Sigmoid colon (tissue), 7 donors: ENCODE results near the gene DNPEP. TPM values are rescaled to one million over a fixed set of nuclear protein-coding genes. Genes with fewer than 3 reads are reported as not detected.

Experiments used
- DNase-seq: peaks from one replicate; pipeline ENCODE4 v3.0.0-alpha.2; 2019
- H3K27ac ChIP-seq, 4 donors: fragments of 200-600 bp; sonication (generic); one replicate each; pipeline ENCODE4 v1.5.1; 2016 to 2019; ENCODE audit warnings: mild to moderate bottlenecking in 1 of 4
- H3K27me3 ChIP-seq, 3 donors: fragments of 200-600 bp; sonication (generic); one replicate each; pipeline ENCODE4 v1.5.1; 2019; ENCODE audit warnings: mild to moderate bottlenecking in 1 of 3
- H3K36me3 ChIP-seq, 4 donors: fragments of 200-600 bp; sonication (generic); one replicate each; pipeline ENCODE4 v1.5.1; 2016 to 2019
- H3K4me1 ChIP-seq, 4 donors: fragments of 200-600 bp; sonication (generic); one replicate each; pipeline ENCODE4 v1.5.1; 2017 to 2019
- H3K4me3 ChIP-seq, 4 donors: fragments of 200-600 bp; sonication (generic); one replicate each; pipeline ENCODE4 v1.5.1; 2017 to 2019; ENCODE audit warnings: mild to moderate bottlenecking in 2 of 4, moderate library complexity in 1 of 4
- H3K9me3 ChIP-seq, 4 donors: fragments of 200-600 bp in 3 of 4; sonication (generic) in 3 of 4; one replicate each; pipeline versions ENCODE4 v1.5.1 to v1.6.1; 2013 to 2019
- CTCF ChIP-seq, 4 experiments: fragments of 450-650 bp in 3 of 4; fragments of 200-600 bp in 1 of 4; IDR thresholded peaks; one replicate each; pipeline ENCODE4 v1.5.1; 2016 to 2019; ENCODE audit warnings: antibody characterized with exemption in 4 of 4, mild to moderate bottlenecking in 3 of 4, moderate library complexity in 2 of 4
- EP300 ChIP-seq, 4 donors: sonication (generic); formaldehyde crosslinking; IDR thresholded peaks; one replicate each; pipeline ENCODE4 v1.6.1; 2017; ENCODE audit warnings: antibody characterized with exemption in 4 of 4
- POLR2A ChIP-seq, 2 donors: fragments of 450-650 bp; IDR thresholded peaks; one replicate each; pipeline ENCODE4 v1.6.1; 2016; ENCODE audit warnings: antibody characterized with exemption in 2 of 2, mild to moderate bottlenecking in 2 of 2, moderate library complexity in 2 of 2
- POLR2AphosphoS5 ChIP-seq, 4 donors: sonication (generic); formaldehyde crosslinking; IDR thresholded peaks; one replicate each; pipeline ENCODE4 v1.6.1; 2017; ENCODE audit warnings: antibody characterized with exemption in 4 of 4
- WGBS, 2 donors: extraction: QIAGEN DNeasy Blood & Tissue Kit; methylation state at CpG; one replicate each; pipeline ENCODE4 v1.1.7; 2013; 5-methylcytosine and 5-hydroxymethylcytosine counted together
- intact Hi-C: fragments of 100-400 bp; cut with DNase I; formaldehyde crosslinking; loops from one replicate; pipeline ENCODE4 v1.15.1; 2023
- polyA plus RNA-seq, 3 donors: library from polyadenylated mRNA; stranded (reverse); fragments of 200-250 nt; gene quantifications; one replicate each; pipeline ENCODE4 v1.2.3, GENCODE V29; 2013
- total RNA-seq, 4 donors: library from RNA; depleted of rRNA; stranded (reverse); fragments of >200 nt; gene quantifications; one replicate each; pipeline ENCODE4 v1.1.0, GENCODE V29; 2016
- donor health status: healthy with polysubstance abuse.
- donor health status: Bipolar disorder and iron deficiency.
- donor health status: healthy.

DNPEP gene
- total and polyA plus RNA-seq, 7 donors: 43.2 to 137 (median 62.8) TPM

- Histone ChIP-seq H3K9me3 (peaks cover 0 to 2% (median 0%) of the 10 kb centered on the region in 4 donors), H3K36me3 (peaks cover 22 to 35% (median 27%) of the 10 kb centered on the region in 4 donors), H3K27ac (peak overlapping the region; percentile 94 to 99 (median 98)), H3K4me1 (peaks cover 0 to 44% (median 36%) of the 10 kb centered on the region in 4 donors), H3K27me3 (peaks cover 0 to 11% (median 0%) of the 10 kb centered on the region in 3 donors), H3K4me3 (peak overlapping the region in 1 of 4 donors; percentile 76)
- intact Hi-C loops: no loop called here
- no peak for TF ChIP-seq POLR2AphosphoS5 (IDR thresholded peaks at IDR 0.05)
- no peak for TF ChIP-seq CTCF (IDR thresholded peaks at IDR 0.05)
- no peak for TF ChIP-seq POLR2A (IDR thresholded peaks at IDR 0.05)
- TF ChIP-seq EP300 (IDR thresholded peaks at IDR 0.05): no peak
- WGBS, 2 donors: 81 to 89% methylated on average over 4 of the region's 4 CpGs
- DNase-seq: no peak
These were observed 29.2 kb upstream of the DNPEP start for GRCh38 chr2:219416938-219417337.

GRCh38 chr2:219416235-219416602 lies 28.5 kb upstream of the DNPEP start:
- TF ChIP-seq POLR2AphosphoS5 (IDR thresholded peaks at IDR 0.05): no peak
- TF ChIP-seq CTCF (IDR thresholded peaks at IDR 0.05): no peak
- no peak for TF ChIP-seq EP300 (IDR thresholded peaks at IDR 0.05)
- TF ChIP-seq POLR2A (IDR thresholded peaks at IDR 0.05): no peak
- Histone ChIP-seq H3K9me3 (peaks cover 0 to 2% (median 0%) of the 10 kb centered on the region in 4 donors), H3K27ac (peak overlapping the region; percentile 94 to 99 (median 98)), H3K4me1 (peaks cover 0 to 44% (median 36%) of the 10 kb centered on the region in 4 donors), H3K27me3 (peaks cover 0 to 11% (median 0%) of the 10 kb centered on the region in 3 donors), H3K4me3 (no peak overlapping the region), H3K36me3 (peaks cover 15 to 28% (median 20%) of the 10 kb centered on the region in 4 donors)
- intact Hi-C loops: no loop called here
- 54 to 57% methylated on average over 3 of the region's 3 CpGs for WGBS, 2 donors
- no peak for DNase-seq

GRCh38 chr2:219415580-219416234 lies 28.0 kb upstream of the DNPEP start:
- Histone ChIP-seq H3K27me3 (peaks cover 0 to 11% (median 0%) of the 10 kb centered on the region in 3 donors), H3K4me1 (peaks cover 0 to 44% (median 36%) of the 10 kb centered on the region in 4 donors), H3K27ac (peak overlapping the region; percentile 94 to 99 (median 98)), H3K36me3 (peaks cover 9 to 23% (median 15%) of the 10 kb centered on the region in 4 donors), H3K4me3 (peak overlapping the region in 1 of 4 donors; percentile 2), H3K9me3 (peaks cover 0 to 2% (median 0%) of the 10 kb centered on the region in 4 donors)
- 59 to 68% methylated on average over 5 of the region's 5 CpGs for WGBS, 2 donors
- intact Hi-C loops: no loop called here
- DNase-seq: peak; percentile 81
- TF ChIP-seq CTCF (IDR thresholded peaks at IDR 0.05) (no peak), POLR2A (IDR thresholded peaks at IDR 0.05) (peak in 1 of 2 donors; percentile 18), EP300 (IDR thresholded peaks at IDR 0.05) (peak in 2 of 4 donors; percentile 6 to 54), POLR2AphosphoS5 (IDR thresholded peaks at IDR 0.05) (peak; percentile 21 to 62 (median 61))

- Histone ChIP-seq H3K9me3 (peaks cover 0 to 2% (median 0%) of the 10 kb centered on the region in 4 donors), H3K27ac (peak overlapping the region; percentile 94 to 99 (median 98)), H3K4me3 (peak overlapping the region in 1 of 4 donors; percentile 2), H3K36me3 (peaks cover under 1 to 14% (median 7%) of the 10 kb centered on the region in 4 donors), H3K27me3 (peaks cover 0 to 11% (median 0%) of the 10 kb centered on the region in 3 donors), H3K4me1 (peaks cover 0 to 51% (median 41%) of the 10 kb centered on the region in 4 donors)
- WGBS, 2 donors: 73 to 74% methylated on average over 4 of the region's 4 CpGs
- peak; percentile 47 to 83 (median 67) for TF ChIP-seq POLR2AphosphoS5 (IDR thresholded peaks at IDR 0.05)
- no peak for TF ChIP-seq POLR2A (IDR thresholded peaks at IDR 0.05)
- peak; percentile 15 to 93 (median 46) for TF ChIP-seq EP300 (IDR thresholded peaks at IDR 0.05)
- DNase-seq: no peak
- intact Hi-C loops: no loop called here
These were observed 27.1 kb upstream of the DNPEP start for GRCh38 chr2:219414857-219415256.

GRCh38 chr2:219410390-219410789 lies 22.7 kb upstream of the DNPEP start:
- TF ChIP-seq POLR2AphosphoS5 (IDR thresholded peaks at IDR 0.05) (peak in 2 of 4 donors; percentile 34 to 39), POLR2A (IDR thresholded peaks at IDR 0.05) (no peak), EP300 (IDR thresholded peaks at IDR 0.05) (peak in 2 of 4 donors; percentile 23 to 69), CTCF (IDR thresholded peaks at IDR 0.05) (no peak)
- H3K27me3 ChIP-seq: no peaks in the 10 kb centered on the region
- H3K4me1 ChIP-seq: peaks cover 0 to 65% (median 55%) of the 10 kb centered on the region in 4 donors
- intact Hi-C loops: no loop called here
- 89 to 94% methylated on average over 8 of the region's 8 CpGs for WGBS, 2 donors
- no peak overlapping the region for H3K4me3 ChIP-seq
- H3K36me3 ChIP-seq: no peaks in the 10 kb centered on the region
- no peak for DNase-seq
- peaks cover 0 to 2% (median 0%) of the 10 kb centered on the region in 4 donors for H3K9me3 ChIP-seq
- H3K27ac ChIP-seq: peak overlapping the region; percentile 88 to 99 (median 96)
